ENCODE results near the gene ATP6V0A1. TPM values are rescaled to one million over a fixed set of nuclear protein-coding genes. Genes with fewer than 3 reads are reported as not detected.

ATP6V0A1 gene
- total RNA-seq, 2 donors from 2014 or later: 45.2 to 53.1 TPM

DNA sequence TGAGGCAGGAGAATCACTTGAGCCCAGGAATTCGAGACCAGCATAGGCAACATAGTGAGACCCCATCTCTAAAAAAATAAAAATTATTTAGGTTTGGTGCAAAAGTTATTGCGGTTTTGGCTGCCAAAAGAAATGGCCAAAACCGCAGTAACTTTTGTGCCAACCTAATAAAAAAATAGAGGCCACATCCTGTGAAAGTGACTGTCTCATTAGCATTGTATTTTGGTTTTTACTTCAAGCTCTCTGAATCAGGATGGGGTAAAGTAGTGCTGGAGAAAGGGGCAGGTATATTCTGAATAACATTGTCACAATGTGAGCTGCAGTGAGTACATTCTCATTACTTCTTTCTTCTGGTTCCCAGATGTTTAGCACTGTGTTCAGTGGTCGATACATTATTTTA lies 36.0 kb downstream of the ATP6V0A1 start:
- H3K9me3 Mint-ChIP-seq: no peaks in the 10 kb centered on the region
- Histone ChIP-seq H3K27ac (ENCODE audit: low read depth, low read length) (no peak overlapping the region), H3K4me1 (ENCODE audit: control insufficient read depth, insufficient read depth, low read length) (no peaks in the 10 kb centered on the region), H3K4me3 (ENCODE audit: low read length) (no peak overlapping the region), H3K9ac (ENCODE audit: extremely low read depth, low read length, poor library complexity, severe bottlenecking) (no peak overlapping the region), H3K27me3 (ENCODE audit: control insufficient read depth, insufficient read depth, low read length, poor library complexity, severe bottlenecking) (no peaks in the 10 kb centered on the region), H3K9me3 (ENCODE audit: control insufficient read depth, low read length) (no peaks in the 10 kb centered on the region), H3K36me3 (ENCODE audit: control insufficient read depth, insufficient read depth, low read length) (peaks cover 58% of the 10 kb centered on the region)
- TF ChIP-seq, protein P1, sequence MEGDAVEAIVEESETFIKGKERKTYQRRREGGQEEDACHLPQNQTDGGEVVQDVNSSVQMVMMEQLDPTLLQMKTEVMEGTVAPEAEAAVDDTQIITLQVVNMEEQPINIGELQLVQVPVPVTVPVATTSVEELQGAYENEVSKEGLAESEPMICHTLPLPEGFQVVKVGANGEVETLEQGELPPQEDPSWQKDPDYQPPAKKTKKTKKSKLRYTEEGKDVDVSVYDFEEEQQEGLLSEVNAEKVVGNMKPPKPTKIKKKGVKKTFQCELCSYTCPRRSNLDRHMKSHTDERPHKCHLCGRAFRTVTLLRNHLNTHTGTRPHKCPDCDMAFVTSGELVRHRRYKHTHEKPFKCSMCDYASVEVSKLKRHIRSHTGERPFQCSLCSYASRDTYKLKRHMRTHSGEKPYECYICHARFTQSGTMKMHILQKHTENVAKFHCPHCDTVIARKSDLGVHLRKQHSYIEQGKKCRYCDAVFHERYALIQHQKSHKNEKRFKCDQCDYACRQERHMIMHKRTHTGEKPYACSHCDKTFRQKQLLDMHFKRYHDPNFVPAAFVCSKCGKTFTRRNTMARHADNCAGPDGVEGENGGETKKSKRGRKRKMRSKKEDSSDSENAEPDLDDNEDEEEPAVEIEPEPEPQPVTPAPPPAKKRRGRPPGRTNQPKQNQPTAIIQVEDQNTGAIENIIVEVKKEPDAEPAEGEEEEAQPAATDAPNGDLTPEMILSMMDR (conservative IDR thresholded peaks at IDR 0.05): no peak
- H3K4me3 Mint-ChIP-seq: no peak overlapping the region
- H3K27ac Mint-ChIP-seq: no peak overlapping the region
- 73 to 82% methylated on average over 3 to 4 of the region's 4 CpGs for WGBS, 2 experiments (ENCODE audit: insufficient coverage in 1 of 2, insufficient read length in 1 of 2)
- no peaks in the 10 kb centered on the region for H3K27me3 Mint-ChIP-seq (ENCODE audit: insufficient read depth)
- H3K4me1 Mint-ChIP-seq: no peaks in the 10 kb centered on the region
- peak; percentile 11 for DNase-seq
- H3K36me3 Mint-ChIP-seq (ENCODE audit: low read depth): peaks cover 64% of the 10 kb centered on the region

DNA sequence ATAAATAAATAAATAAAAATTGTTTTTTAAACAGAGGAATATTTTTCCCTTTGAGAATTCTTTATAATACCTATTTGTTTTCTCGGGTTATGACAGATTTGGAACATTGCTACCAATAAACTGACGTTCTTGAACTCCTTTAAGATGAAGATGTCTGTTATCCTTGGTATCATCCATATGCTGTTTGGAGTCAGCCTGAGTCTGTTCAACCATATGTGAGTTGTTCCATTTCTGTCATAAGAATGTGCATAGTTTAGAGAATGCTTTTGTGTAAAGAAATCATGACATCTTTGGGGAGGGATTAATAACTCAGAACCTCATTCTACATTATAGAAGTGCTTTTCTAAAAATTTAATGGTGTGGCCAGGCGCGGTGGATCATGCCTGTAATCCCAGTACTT lies 40.1 kb downstream of the ATP6V0A1 start:
- Histone ChIP-seq H3K36me3 (ENCODE audit: control insufficient read depth, insufficient read depth, low read length) (peaks cover 63% of the 10 kb centered on the region), H3K27ac (ENCODE audit: low read depth, low read length) (no peak overlapping the region), H3K9me3 (ENCODE audit: control insufficient read depth, low read length) (no peaks in the 10 kb centered on the region), H3K9ac (ENCODE audit: extremely low read depth, low read length, poor library complexity, severe bottlenecking) (no peak overlapping the region), H3K4me3 (ENCODE audit: low read length) (no peak overlapping the region), H3K27me3 (ENCODE audit: control insufficient read depth, insufficient read depth, low read length, poor library complexity, severe bottlenecking) (no peaks in the 10 kb centered on the region), H3K4me1 (ENCODE audit: control insufficient read depth, insufficient read depth, low read length) (no peaks in the 10 kb centered on the region)
- Mint-ChIP-seq H3K4me1 (no peaks in the 10 kb centered on the region), H3K4me3 (no peak overlapping the region), H3K9me3 (no peaks in the 10 kb centered on the region), H3K36me3 (ENCODE audit: low read depth) (peaks cover 68% of the 10 kb centered on the region), H3K27me3 (ENCODE audit: insufficient read depth) (no peaks in the 10 kb centered on the region), H3K27ac (peak overlapping the region; percentile 8)
- 91 to 96% methylated on average over 4 of the region's 4 CpGs for WGBS, 2 experiments (ENCODE audit: insufficient coverage in 1 of 2, insufficient read length in 1 of 2)
- TF ChIP-seq, protein P1 (conservative IDR thresholded peaks at IDR 0.05): no peak
- DNase-seq: no peak

DNA sequence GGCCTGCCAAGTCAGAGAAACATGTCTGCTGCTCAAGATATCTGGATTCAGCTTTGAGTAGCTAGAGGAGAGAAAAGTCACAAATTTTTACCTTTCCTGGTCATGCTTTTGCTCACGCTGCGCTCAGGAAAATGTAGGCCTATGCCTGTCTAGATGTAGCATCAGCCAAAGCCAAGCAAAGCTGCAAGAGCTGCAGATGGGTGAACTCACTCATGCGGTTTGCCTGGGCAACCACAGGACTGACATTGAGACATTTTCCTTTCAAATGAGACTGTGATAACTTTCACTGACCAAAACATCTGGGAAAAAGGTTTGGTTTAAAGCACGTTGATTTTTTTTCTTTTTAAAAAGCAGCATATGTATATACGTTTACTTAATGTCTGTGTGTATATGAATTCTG lies 43.4 kb downstream of the ATP6V0A1 start:
- H3K4me3 ChIP-seq (ENCODE audit: low read length): no peak overlapping the region
- 95 to 96% methylated on average over 5 of the region's 5 CpGs for WGBS, 2 experiments (ENCODE audit: insufficient coverage in 1 of 2, insufficient read length in 1 of 2)
- no peak for DNase-seq
- H3K9ac ChIP-seq (ENCODE audit: extremely low read depth, low read length, poor library complexity, severe bottlenecking): no peak overlapping the region
- Mint-ChIP-seq H3K27me3 (ENCODE audit: insufficient read depth) (no peaks in the 10 kb centered on the region), H3K4me3 (no peak overlapping the region), H3K9me3 (no peaks in the 10 kb centered on the region), H3K27ac (no peak overlapping the region), H3K4me1 (peaks cover 8% of the 10 kb centered on the region), H3K36me3 (ENCODE audit: low read depth) (peaks cover 50% of the 10 kb centered on the region)
- no peak overlapping the region for H3K27ac ChIP-seq (ENCODE audit: low read depth, low read length)
- TF ChIP-seq, protein P1 (conservative IDR thresholded peaks at IDR 0.05): no peak
- no peaks in the 10 kb centered on the region for H3K27me3 ChIP-seq (ENCODE audit: control insufficient read depth, insufficient read depth, low read length, poor library complexity, severe bottlenecking)
- H3K36me3 ChIP-seq (ENCODE audit: control insufficient read depth, insufficient read depth, low read length): peaks cover 46% of the 10 kb centered on the region
- H3K4me1 ChIP-seq (ENCODE audit: control insufficient read depth, insufficient read depth, low read length): no peaks in the 10 kb centered on the region
- no peaks in the 10 kb centered on the region for H3K9me3 ChIP-seq (ENCODE audit: control insufficient read depth, low read length)
